ENCODE data around the gene FSTL1. TPM values are rescaled to one million over a fixed set of nuclear protein-coding genes. Genes with fewer than 3 reads are reported as not detected.
A peak's percentile ranks its signal among the peaks of the same experiment; 100 is the strongest.

The FSTL1 gene
- total RNA-seq, 4 donors from 2014 or later = 311 to 1,355 (median 418) TPM

- intact Hi-C loops (cut with DNase I; ENCODE audit: low total_unique reads) = no loop called here
Observed at GRCh38 chr3:120428924-120429323, 21.9 kb downstream of the FSTL1 start.

GRCh38 chr3:120427201-120427600 lies 23.6 kb downstream of the FSTL1 start:
- no peaks in the 10 kb centered on the region for H3K27me3 ChIP-seq
- no peaks in the 10 kb centered on the region for H3K36me3 ChIP-seq
- no peak for TF ChIP-seq POLR2A (IDR thresholded peaks at IDR 0.05)
- no peak for TF ChIP-seq CTCF (IDR thresholded peaks at IDR 0.05)
- DNase-seq = no peak
- H3K9me3 ChIP-seq = no peaks in the 10 kb centered on the region
- intact Hi-C loops (cut with DNase I; ENCODE audit: low total_unique reads) = no loop called here
- no peak overlapping the region for H3K4me3 ChIP-seq
- peak overlapping the region in 1 of 2 donors; percentile 24 for H3K27ac ChIP-seq
- H3K4me1 ChIP-seq = peaks cover 5 to 6% of the 10 kb centered on the region in 2 donors

More at GRCh38 chr3:120428924-120429323, 21.9 kb downstream of the FSTL1 start:
- Histone ChIP-seq H3K36me3 (no peaks in the 10 kb centered on the region), H3K9me3 (no peaks in the 10 kb centered on the region), H3K27ac (no peak overlapping the region), H3K4me1 (peaks cover 6 to 8% of the 10 kb centered on the region in 2 donors), H3K4me3 (no peak overlapping the region), H3K27me3 (no peaks in the 10 kb centered on the region)
- DNase-seq = no peak
- TF ChIP-seq CTCF (IDR thresholded peaks at IDR 0.05) (no peak), POLR2A (IDR thresholded peaks at IDR 0.05) (no peak)

- no peaks in the 10 kb centered on the region for H3K9me3 ChIP-seq
- no peaks in the 10 kb centered on the region for H3K27me3 ChIP-seq
- intact Hi-C loops (cut with DNase I; ENCODE audit: low total_unique reads) = no loop called here
- DNase-seq = peak; percentile 73 to 81
- peaks cover 6 to 13% of the 10 kb centered on the region in 2 donors for H3K4me1 ChIP-seq
- no peak overlapping the region for H3K4me3 ChIP-seq
- TF ChIP-seq CTCF (IDR thresholded peaks at IDR 0.05) = no peak
- TF ChIP-seq POLR2A (IDR thresholded peaks at IDR 0.05) = no peak
- peak overlapping the region; percentile 63 to 70 for H3K27ac ChIP-seq
- H3K36me3 ChIP-seq = no peaks in the 10 kb centered on the region
Observed at GRCh38 chr3:120425572-120426250, 25.1 kb downstream of the FSTL1 start.

GRCh38 chr3:120424976-120425570 lies 25.7 kb downstream of the FSTL1 start:
- Histone ChIP-seq H3K27ac (peak overlapping the region; percentile 63 to 70), H3K4me3 (no peak overlapping the region), H3K4me1 (peaks cover 10 to 15% of the 10 kb centered on the region in 2 donors), H3K27me3 (no peaks in the 10 kb centered on the region), H3K9me3 (no peaks in the 10 kb centered on the region), H3K36me3 (no peaks in the 10 kb centered on the region)
- DNase-seq = no peak
- intact Hi-C loops (cut with DNase I; ENCODE audit: low total_unique reads) = no loop called here
- TF ChIP-seq CTCF (IDR thresholded peaks at IDR 0.05) = no peak
- no peak for TF ChIP-seq POLR2A (IDR thresholded peaks at IDR 0.05)

- TF ChIP-seq POLR2A (IDR thresholded peaks at IDR 0.05) = no peak
- TF ChIP-seq CTCF (IDR thresholded peaks at IDR 0.05) = no peak
- Histone ChIP-seq H3K27me3 (no peaks in the 10 kb centered on the region), H3K36me3 (no peaks in the 10 kb centered on the region), H3K4me3 (no peak overlapping the region), H3K4me1 (peaks cover 15 to 21% of the 10 kb centered on the region in 2 donors), H3K9me3 (no peaks in the 10 kb centered on the region), H3K27ac (peak overlapping the region; percentile 63 to 70)
- no peak for DNase-seq
- intact Hi-C loops (cut with DNase I; ENCODE audit: low total_unique reads) = no loop called here
Observed at GRCh38 chr3:120424506-120424905, 26.3 kb downstream of the FSTL1 start.

Data from uterus (tissue), 4 donors.